Measurements from ENCODE around the gene ZNF488.

ZNF488 gene

GRCh38 chr10:47381427-47382379 is 2.4 kb downstream of the ZNF488 start:
- no peak for DNase-seq (ENCODE audit: low read depth in 2 of 2)

- DNase-seq (ENCODE audit: low read depth in 2 of 2), result no peak
Observed at GRCh38 chr10:47381103-47381395, 3.0 kb downstream of the ZNF488 start.

GRCh38 chr10:47380341-47381102 is 3.6 kb downstream of the ZNF488 start:
- DNase-seq (ENCODE audit: low read depth in 2 of 2), result no peak

- no peak for DNase-seq (ENCODE audit: low read depth in 2 of 2)
Observed at GRCh38 chr10:47379901-47380300, 4.2 kb downstream of the ZNF488 start.

- DNase-seq (ENCODE audit: low read depth in 2 of 2), result no peak
Observed at GRCh38 chr10:47379445-47379785, 4.7 kb downstream of the ZNF488 start.

- no peak for DNase-seq (ENCODE audit: low read depth in 2 of 2)
Observed at GRCh38 chr10:47378606-47379444, 5.3 kb downstream of the ZNF488 start.

GRCh38 chr10:47378183-47378510 is 5.9 kb downstream of the ZNF488 start:
- DNase-seq (ENCODE audit: low read depth in 2 of 2), result no peak

GRCh38 chr10:47376522-47377220 is 7.4 kb downstream of the ZNF488 start:
- DNase-seq (ENCODE audit: low read depth in 2 of 2), result no peak

- no peak for DNase-seq (ENCODE audit: low read depth in 2 of 2)
Observed at GRCh38 chr10:47374611-47375536, 9.2 kb downstream of the ZNF488 start.

GRCh38 chr10:47372726-47373125 is 11.4 kb downstream of the ZNF488 start:
- DNase-seq (ENCODE audit: low read depth in 2 of 2), result no peak

GRCh38 chr10:47371629-47372485 is 12.2 kb downstream of the ZNF488 start:
- DNase-seq (ENCODE audit: low read depth in 2 of 2), result no peak

- no peak for DNase-seq (ENCODE audit: low read depth in 2 of 2)
Observed at GRCh38 chr10:47370878-47371277, 13.2 kb downstream of the ZNF488 start.

- no peak for DNase-seq (ENCODE audit: low read depth in 2 of 2)
Observed at GRCh38 chr10:47370015-47370767, 13.9 kb downstream of the ZNF488 start.

- DNase-seq (ENCODE audit: low read depth in 2 of 2), result no peak
Observed at GRCh38 chr10:47369251-47369894, 14.7 kb downstream of the ZNF488 start.

GRCh38 chr10:47368431-47369180 is 15.5 kb downstream of the ZNF488 start:
- DNase-seq (ENCODE audit: low read depth in 2 of 2), result no peak

GRCh38 chr10:47367646-47368045 is 16.4 kb downstream of the ZNF488 start:
- DNase-seq (ENCODE audit: low read depth in 2 of 2), result no peak

- no peak for DNase-seq (ENCODE audit: low read depth in 2 of 2)
Observed at GRCh38 chr10:47366731-47367460, 17.2 kb downstream of the ZNF488 start.

Data from stimulated activated CD4-positive, alpha-beta T cell treated with anti-CD3 and anti-CD28 coated beads, Interleukin-15, amount 100 ng/mL, for 48 hours (primary cell).